ENCODE measurements around the gene NSG1. TPM values are rescaled to one million over a fixed set of nuclear protein-coding genes. Genes with fewer than 3 reads are reported as not detected.

The NSG1 gene
- total RNA-seq, 3 donors from 2014 or later = 1.2 to 7.9 (median 3.3) TPM

DNA sequence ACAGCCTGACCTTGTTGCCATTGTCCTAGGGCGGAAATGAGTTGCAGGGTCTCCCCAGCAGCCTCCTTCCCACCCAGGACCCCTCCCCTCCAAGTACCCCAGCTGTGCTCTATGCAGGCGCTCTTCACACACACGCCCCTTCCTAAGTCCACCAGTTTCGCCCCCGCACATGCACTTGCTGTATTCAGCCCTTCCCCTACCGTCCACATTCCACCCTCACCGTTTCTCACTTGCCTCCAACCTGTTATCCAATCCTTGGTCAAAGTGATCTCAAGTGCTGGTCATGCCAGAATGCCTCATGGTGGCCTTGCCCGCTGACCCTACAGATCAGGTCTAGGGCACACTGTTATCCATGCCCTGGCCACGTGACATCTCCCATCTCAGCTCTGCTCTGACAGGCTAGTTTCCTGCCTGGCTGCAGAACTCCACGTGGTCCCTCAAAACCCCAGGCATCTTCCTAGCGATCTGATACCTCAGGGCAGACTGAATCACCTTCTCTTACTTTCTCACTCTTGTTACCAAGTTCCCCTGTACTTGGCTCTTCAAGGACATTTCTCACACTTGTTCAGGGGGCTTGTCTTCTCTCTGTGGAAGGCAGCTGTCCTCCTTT is 39.7 kb downstream of the NSG1 start:
- Histone ChIP-seq H3K36me3 (ENCODE audit: low read depth) (no peaks in the 10 kb centered on the region), H3K4me3 (no peak overlapping the region), H3K9me3 (no peaks in the 10 kb centered on the region), H3K4me1 (ENCODE audit: low read depth) (no peaks in the 10 kb centered on the region)
- ATAC-seq = no peak
- intact Hi-C loops (cut with DNase I, micrococcal nuclease) = no loop called here
- TF ChIP-seq, protein P1, sequence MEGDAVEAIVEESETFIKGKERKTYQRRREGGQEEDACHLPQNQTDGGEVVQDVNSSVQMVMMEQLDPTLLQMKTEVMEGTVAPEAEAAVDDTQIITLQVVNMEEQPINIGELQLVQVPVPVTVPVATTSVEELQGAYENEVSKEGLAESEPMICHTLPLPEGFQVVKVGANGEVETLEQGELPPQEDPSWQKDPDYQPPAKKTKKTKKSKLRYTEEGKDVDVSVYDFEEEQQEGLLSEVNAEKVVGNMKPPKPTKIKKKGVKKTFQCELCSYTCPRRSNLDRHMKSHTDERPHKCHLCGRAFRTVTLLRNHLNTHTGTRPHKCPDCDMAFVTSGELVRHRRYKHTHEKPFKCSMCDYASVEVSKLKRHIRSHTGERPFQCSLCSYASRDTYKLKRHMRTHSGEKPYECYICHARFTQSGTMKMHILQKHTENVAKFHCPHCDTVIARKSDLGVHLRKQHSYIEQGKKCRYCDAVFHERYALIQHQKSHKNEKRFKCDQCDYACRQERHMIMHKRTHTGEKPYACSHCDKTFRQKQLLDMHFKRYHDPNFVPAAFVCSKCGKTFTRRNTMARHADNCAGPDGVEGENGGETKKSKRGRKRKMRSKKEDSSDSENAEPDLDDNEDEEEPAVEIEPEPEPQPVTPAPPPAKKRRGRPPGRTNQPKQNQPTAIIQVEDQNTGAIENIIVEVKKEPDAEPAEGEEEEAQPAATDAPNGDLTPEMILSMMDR (IDR thresholded peaks at IDR 0.05) = no peak
- DNase-seq = no peak

GRCh38 chr4:4427121-4427870 is 40.4 kb downstream of the NSG1 start:
- no peak overlapping the region for H3K4me3 ChIP-seq
- TF ChIP-seq, protein P1 (IDR thresholded peaks at IDR 0.05) = no peak
- no peak for ATAC-seq
- H3K4me1 ChIP-seq (ENCODE audit: low read depth) = no peaks in the 10 kb centered on the region
- no peaks in the 10 kb centered on the region for H3K9me3 ChIP-seq
- DNase-seq = no peak
- no peaks in the 10 kb centered on the region for H3K36me3 ChIP-seq (ENCODE audit: low read depth)
- intact Hi-C loops (cut with DNase I, micrococcal nuclease) = no loop called here

GRCh38 chr4:4427886-4428285 is 41.0 kb downstream of the NSG1 start:
- DNase-seq (no peak), ATAC-seq (no peak)
- H3K4me1 ChIP-seq (ENCODE audit: low read depth) = no peaks in the 10 kb centered on the region
- TF ChIP-seq, protein P1 (IDR thresholded peaks at IDR 0.05) = no peak
- no peaks in the 10 kb centered on the region for H3K9me3 ChIP-seq
- H3K4me3 ChIP-seq = no peak overlapping the region
- intact Hi-C loops (cut with DNase I, micrococcal nuclease) = no loop called here
- H3K36me3 ChIP-seq (ENCODE audit: low read depth) = no peaks in the 10 kb centered on the region

DNA sequence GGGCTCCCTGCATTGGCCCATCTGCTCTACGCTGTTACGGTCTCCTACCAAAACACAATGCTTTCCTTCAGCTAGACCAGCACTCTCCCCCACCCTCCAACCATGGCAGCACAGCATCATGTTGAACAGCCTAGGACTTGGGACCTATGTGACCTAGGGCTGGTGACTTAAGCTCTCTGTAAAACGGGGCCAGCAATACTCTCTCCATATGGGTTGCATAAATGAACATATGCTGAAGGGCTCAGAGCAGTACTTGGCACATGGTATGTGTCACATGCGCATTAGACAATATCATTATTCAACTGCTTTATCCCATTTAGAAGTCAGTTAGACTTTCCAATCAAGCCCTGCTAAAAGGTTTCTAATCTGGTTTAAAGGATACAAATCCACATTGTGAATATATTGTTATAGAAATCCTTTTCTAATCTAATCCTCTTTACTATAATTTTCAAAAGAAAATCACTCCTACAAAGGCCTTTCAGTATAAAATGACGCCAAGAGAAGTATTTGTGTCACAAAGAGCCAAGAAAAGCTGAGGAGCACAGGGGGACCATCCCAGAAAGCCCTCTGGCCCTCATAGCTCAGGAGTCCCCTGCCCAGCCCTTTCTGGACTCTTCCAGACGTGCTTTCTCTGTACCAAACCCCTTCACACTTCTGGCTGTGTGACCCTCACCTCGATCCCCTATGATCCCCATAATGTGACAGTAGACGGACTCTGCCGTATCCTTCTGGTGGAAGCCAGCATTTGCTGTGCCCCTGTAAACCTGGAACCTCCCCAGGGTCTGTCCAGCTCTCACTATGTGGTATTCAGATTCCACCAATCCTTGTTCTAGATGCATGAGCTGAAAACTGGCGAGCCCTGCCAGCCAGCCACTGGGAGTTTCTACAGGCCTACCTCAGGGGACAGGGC is 42.3 kb downstream of the NSG1 start:
- intact Hi-C loops (cut with DNase I, micrococcal nuclease) = no loop called here
- H3K36me3 ChIP-seq (ENCODE audit: low read depth) = no peaks in the 10 kb centered on the region
- no peaks in the 10 kb centered on the region for H3K9me3 ChIP-seq
- no peak for ATAC-seq
- DNase-seq = no peak
- no peaks in the 10 kb centered on the region for H3K4me1 ChIP-seq (ENCODE audit: low read depth)
- TF ChIP-seq, protein P1 (IDR thresholded peaks at IDR 0.05) = no peak
- no peak overlapping the region for H3K4me3 ChIP-seq

GRCh38 chr4:4430492-4431195 is 43.7 kb downstream of the NSG1 start:
- H3K4me3 ChIP-seq = no peak overlapping the region
- TF ChIP-seq, protein P1 (IDR thresholded peaks at IDR 0.05) = no peak
- H3K4me1 ChIP-seq (ENCODE audit: low read depth) = no peaks in the 10 kb centered on the region
- DNase-seq (peak in 1 of 3 donors; percentile 44), ATAC-seq (peak; percentile 77)
- intact Hi-C loops (cut with DNase I, micrococcal nuclease) = no loop called here
- no peaks in the 10 kb centered on the region for H3K9me3 ChIP-seq
- H3K36me3 ChIP-seq (ENCODE audit: low read depth) = no peaks in the 10 kb centered on the region

Data from mucosa of descending colon (tissue), 3 donors.